Activated naive CD8-positive, alpha-beta T cell treated with anti-CD3 and anti-CD28 coated beads for 36 hours (primary cell): Measurements from ENCODE around the gene FOXI2. TPM values are rescaled to one million over a fixed set of nuclear protein-coding genes. Genes with fewer than 3 reads are reported as not detected.

Source experiments
- DNase-seq: peaks from one replicate; pipeline ENCODE4 v3.0.0; 2021
- H3K27ac Mint-ChIP-seq: one replicate; pipeline ENCODE4 v1.8.0; 2022; ENCODE audit warnings: mild to moderate bottlenecking, moderate library complexity, mixed read lengths
- H3K27me3 Mint-ChIP-seq: one replicate; pipeline ENCODE4 v1.8.0; 2022; ENCODE audit warnings: mild to moderate bottlenecking, mixed read lengths
- H3K36me3 Mint-ChIP-seq: one replicate; pipeline ENCODE4 v1.8.0; 2021; ENCODE audit warnings: mild to moderate bottlenecking, mixed read lengths
- H3K4me1 Mint-ChIP-seq: one replicate; pipeline ENCODE4 v1.8.0; 2021; ENCODE audit warnings: mixed read lengths
- H3K4me3 Mint-ChIP-seq: one replicate; pipeline ENCODE4 v1.8.0; 2022; ENCODE audit warnings: mild to moderate bottlenecking, moderate library complexity, mixed read lengths
- H3K9me3 Mint-ChIP-seq: one replicate; pipeline ENCODE4 v1.8.0; 2022; ENCODE audit warnings: mixed read lengths
- total RNA-seq, 2 experiments: library from RNA; stranded (reverse); gene quantifications; one replicate each; pipeline ENCODE4 v1.2.3, GENCODE V29; 2021

FOXI2 gene
- total RNA-seq, 2 experiments from 2014 or later, result not detected

GRCh38 chr10:127736222-127736914, 617 bp upstream of the FOXI2 start:
- peaks cover 4% of the 10 kb centered on the region for H3K9me3 Mint-ChIP-seq
- H3K4me1 Mint-ChIP-seq, result no peaks in the 10 kb centered on the region
- DNase-seq, result no peak
- no peak overlapping the region for H3K4me3 Mint-ChIP-seq
- H3K36me3 Mint-ChIP-seq, result no peaks in the 10 kb centered on the region
- peaks cover 59% of the 10 kb centered on the region for H3K27me3 Mint-ChIP-seq
- no peak overlapping the region for H3K27ac Mint-ChIP-seq

- Mint-ChIP-seq H3K27me3 (peaks cover 52% of the 10 kb centered on the region), H3K9me3 (peaks cover 4% of the 10 kb centered on the region), H3K4me1 (no peaks in the 10 kb centered on the region), H3K27ac (no peak overlapping the region), H3K36me3 (no peaks in the 10 kb centered on the region), H3K4me3 (no peak overlapping the region)
- DNase-seq, result no peak
These were observed 852 bp downstream of the FOXI2 start for GRCh38 chr10:127737563-127738511.

- DNase-seq, result no peak
- H3K27ac Mint-ChIP-seq, result no peak overlapping the region
- peaks cover 43% of the 10 kb centered on the region for H3K27me3 Mint-ChIP-seq
- peaks cover 4% of the 10 kb centered on the region for H3K9me3 Mint-ChIP-seq
- H3K4me1 Mint-ChIP-seq, result no peaks in the 10 kb centered on the region
- no peaks in the 10 kb centered on the region for H3K36me3 Mint-ChIP-seq
- no peak overlapping the region for H3K4me3 Mint-ChIP-seq
These were observed 1.8 kb downstream of the FOXI2 start for GRCh38 chr10:127738512-127739424.

GRCh38 chr10:127739908-127740307, 2.9 kb downstream of the FOXI2 start:
- Mint-ChIP-seq H3K27me3 (peaks cover 34% of the 10 kb centered on the region), H3K4me1 (no peaks in the 10 kb centered on the region), H3K27ac (no peak overlapping the region), H3K4me3 (no peak overlapping the region), H3K36me3 (no peaks in the 10 kb centered on the region), H3K9me3 (peaks cover 4% of the 10 kb centered on the region)
- no peak for DNase-seq

GRCh38 chr10:127740596-127740995, 3.6 kb downstream of the FOXI2 start:
- Mint-ChIP-seq H3K4me1 (no peaks in the 10 kb centered on the region), H3K4me3 (no peak overlapping the region), H3K9me3 (peaks cover 4% of the 10 kb centered on the region), H3K27ac (no peak overlapping the region), H3K27me3 (peaks cover 27% of the 10 kb centered on the region), H3K36me3 (no peaks in the 10 kb centered on the region)
- no peak for DNase-seq

- no peak overlapping the region for H3K27ac Mint-ChIP-seq
- H3K36me3 Mint-ChIP-seq, result no peaks in the 10 kb centered on the region
- no peak overlapping the region for H3K4me3 Mint-ChIP-seq
- H3K4me1 Mint-ChIP-seq, result no peaks in the 10 kb centered on the region
- H3K9me3 Mint-ChIP-seq, result peaks cover 5% of the 10 kb centered on the region
- DNase-seq, result no peak
- peaks cover 6% of the 10 kb centered on the region for H3K27me3 Mint-ChIP-seq
These were observed 6.2 kb downstream of the FOXI2 start for GRCh38 chr10:127743205-127743604.

- no peaks in the 10 kb centered on the region for H3K4me1 Mint-ChIP-seq
- H3K9me3 Mint-ChIP-seq, result peaks cover 3% of the 10 kb centered on the region
- peaks cover 9% of the 10 kb centered on the region for H3K27me3 Mint-ChIP-seq
- no peak overlapping the region for H3K4me3 Mint-ChIP-seq
- DNase-seq, result no peak
- no peak overlapping the region for H3K27ac Mint-ChIP-seq
- H3K36me3 Mint-ChIP-seq, result no peaks in the 10 kb centered on the region
These were observed 8.0 kb downstream of the FOXI2 start for GRCh38 chr10:127744956-127745355.

- H3K36me3 Mint-ChIP-seq, result no peaks in the 10 kb centered on the region
- H3K27me3 Mint-ChIP-seq, result peaks cover 6% of the 10 kb centered on the region
- no peak for DNase-seq
- H3K4me3 Mint-ChIP-seq, result no peak overlapping the region
- H3K27ac Mint-ChIP-seq, result no peak overlapping the region
- no peaks in the 10 kb centered on the region for H3K4me1 Mint-ChIP-seq
- H3K9me3 Mint-ChIP-seq, result peaks cover 2% of the 10 kb centered on the region
These were observed 8.9 kb downstream of the FOXI2 start for GRCh38 chr10:127745861-127746260.

- no peaks in the 10 kb centered on the region for H3K4me1 Mint-ChIP-seq
- no peak overlapping the region for H3K4me3 Mint-ChIP-seq
- H3K27me3 Mint-ChIP-seq, result peaks cover 4% of the 10 kb centered on the region
- H3K27ac Mint-ChIP-seq, result no peak overlapping the region
- H3K9me3 Mint-ChIP-seq, result no peaks in the 10 kb centered on the region
- DNase-seq, result no peak
- H3K36me3 Mint-ChIP-seq, result no peaks in the 10 kb centered on the region
These were observed 18.8 kb downstream of the FOXI2 start for GRCh38 chr10:127755753-127756152.

GRCh38 chr10:127756264-127756663, 19.3 kb downstream of the FOXI2 start:
- H3K27ac Mint-ChIP-seq, result no peak overlapping the region
- H3K4me3 Mint-ChIP-seq, result no peak overlapping the region

GRCh38 chr10:127757033-127757432, 20.0 kb downstream of the FOXI2 start:
- H3K36me3 Mint-ChIP-seq, result no peaks in the 10 kb centered on the region
- no peaks in the 10 kb centered on the region for H3K27me3 Mint-ChIP-seq
- no peaks in the 10 kb centered on the region for H3K4me1 Mint-ChIP-seq
- H3K9me3 Mint-ChIP-seq, result peaks cover 2% of the 10 kb centered on the region
- H3K27ac Mint-ChIP-seq, result no peak overlapping the region
- H3K4me3 Mint-ChIP-seq, result no peak overlapping the region
- DNase-seq, result no peak

More at GRCh38 chr10:127756264-127756663, 19.3 kb downstream of the FOXI2 start:
- no peaks in the 10 kb centered on the region for H3K36me3 Mint-ChIP-seq
- H3K4me1 Mint-ChIP-seq, result no peaks in the 10 kb centered on the region
- DNase-seq, result no peak
- H3K27me3 Mint-ChIP-seq, result peaks cover under 1% of the 10 kb centered on the region
- no peaks in the 10 kb centered on the region for H3K9me3 Mint-ChIP-seq

GRCh38 chr10:127759276-127759675, 22.3 kb downstream of the FOXI2 start:
- no peaks in the 10 kb centered on the region for H3K4me1 Mint-ChIP-seq
- no peaks in the 10 kb centered on the region for H3K36me3 Mint-ChIP-seq
- DNase-seq, result no peak
- H3K9me3 Mint-ChIP-seq, result peaks cover 2% of the 10 kb centered on the region
- H3K27ac Mint-ChIP-seq, result no peak overlapping the region
- H3K4me3 Mint-ChIP-seq, result no peak overlapping the region
- H3K27me3 Mint-ChIP-seq, result peaks cover 2% of the 10 kb centered on the region

- Mint-ChIP-seq H3K4me3 (no peak overlapping the region), H3K4me1 (no peaks in the 10 kb centered on the region), H3K27ac (no peak overlapping the region), H3K9me3 (peaks cover 2% of the 10 kb centered on the region), H3K27me3 (peaks cover 11% of the 10 kb centered on the region), H3K36me3 (no peaks in the 10 kb centered on the region)
- DNase-seq, result no peak
These were observed 25.9 kb downstream of the FOXI2 start for GRCh38 chr10:127762925-127763324.

- Mint-ChIP-seq H3K36me3 (no peaks in the 10 kb centered on the region), H3K4me3 (no peak overlapping the region), H3K9me3 (no peaks in the 10 kb centered on the region), H3K27ac (no peak overlapping the region), H3K4me1 (no peaks in the 10 kb centered on the region), H3K27me3 (no peaks in the 10 kb centered on the region)
- DNase-seq, result no peak
These were observed 38.0 kb downstream of the FOXI2 start for GRCh38 chr10:127774766-127775559.
